Measurements from ENCODE around the gene TSPEAR.

Gene TSPEAR

DNA sequence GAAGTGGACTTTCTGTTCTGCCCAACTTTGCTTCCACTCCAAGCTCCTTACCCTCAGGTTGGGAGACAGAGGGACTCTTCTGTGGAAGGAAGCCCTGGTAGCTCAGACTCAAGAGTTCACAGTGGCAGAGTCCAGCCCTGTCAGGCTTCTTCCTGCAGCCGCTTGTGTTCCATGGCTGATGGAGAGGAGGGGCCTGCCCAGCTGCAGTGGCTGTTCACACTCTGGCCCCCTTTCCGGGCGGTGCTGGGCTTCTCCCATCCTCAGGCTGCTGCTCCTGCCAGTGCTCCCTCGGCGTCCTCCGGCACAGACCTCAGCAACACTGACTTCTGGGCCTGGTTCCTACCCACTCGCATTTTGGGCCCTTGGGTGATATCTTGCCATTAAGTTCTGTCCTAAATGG lies 175.4 kb downstream of the TSPEAR start:
- DNase-seq: no peak

DNA sequence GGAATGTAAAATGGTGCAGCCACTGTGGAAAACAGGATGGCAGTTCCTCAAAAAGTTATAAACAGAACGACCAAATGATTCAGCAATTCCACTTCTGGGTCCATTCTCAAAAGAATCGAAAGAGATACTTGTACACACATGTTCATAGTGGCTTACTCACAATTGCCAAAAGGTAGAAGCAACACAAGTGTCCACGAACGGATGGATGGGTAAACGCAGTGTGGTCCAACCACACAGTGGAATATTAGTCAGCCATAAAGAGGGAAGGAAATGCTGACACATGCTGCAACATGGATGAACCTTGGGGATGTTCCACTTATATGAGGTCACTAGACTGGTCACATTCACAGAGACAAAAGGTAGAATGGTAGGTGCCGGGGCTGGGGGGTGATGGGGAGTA lies 176.7 kb downstream of the TSPEAR start:
- DNase-seq: no peak

DNA sequence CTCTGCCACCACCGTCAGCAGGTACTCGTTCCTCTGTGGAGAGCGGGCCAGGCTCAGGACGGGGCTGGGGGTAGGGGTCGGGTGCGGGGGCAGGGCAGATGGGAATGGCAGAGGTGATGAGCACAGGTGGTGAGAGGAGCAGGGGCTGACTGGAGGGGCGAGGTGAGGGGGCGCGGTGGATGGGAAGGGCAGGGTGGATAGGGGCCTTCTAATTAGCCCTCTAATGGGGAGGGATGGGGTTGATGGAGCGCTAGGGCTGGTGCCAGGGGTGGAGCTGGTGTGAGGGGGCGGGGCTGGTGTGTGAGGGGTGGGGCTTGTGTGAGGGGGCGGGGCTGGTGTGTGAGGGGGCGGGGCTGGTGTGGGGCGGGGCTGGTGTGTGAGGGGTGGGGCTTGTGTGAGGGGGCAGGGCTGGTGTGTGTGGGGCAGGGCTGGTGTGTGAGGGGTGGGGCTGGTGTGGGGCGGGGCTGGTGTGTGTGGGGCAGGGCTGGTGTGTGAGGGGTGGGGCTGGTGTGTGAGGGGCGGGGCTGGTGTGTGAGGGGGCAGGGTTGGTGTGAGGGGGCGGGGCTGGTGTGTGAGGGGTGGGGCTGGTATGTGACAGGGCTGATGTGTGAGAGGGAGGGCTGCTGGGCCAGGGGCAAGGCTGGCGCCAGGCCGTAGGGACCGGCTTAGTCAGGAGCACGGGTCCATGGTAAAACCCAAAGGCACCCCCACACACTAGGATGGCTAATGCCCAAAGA lies 177.3 kb downstream of the TSPEAR start:
- no peak for DNase-seq

DNA sequence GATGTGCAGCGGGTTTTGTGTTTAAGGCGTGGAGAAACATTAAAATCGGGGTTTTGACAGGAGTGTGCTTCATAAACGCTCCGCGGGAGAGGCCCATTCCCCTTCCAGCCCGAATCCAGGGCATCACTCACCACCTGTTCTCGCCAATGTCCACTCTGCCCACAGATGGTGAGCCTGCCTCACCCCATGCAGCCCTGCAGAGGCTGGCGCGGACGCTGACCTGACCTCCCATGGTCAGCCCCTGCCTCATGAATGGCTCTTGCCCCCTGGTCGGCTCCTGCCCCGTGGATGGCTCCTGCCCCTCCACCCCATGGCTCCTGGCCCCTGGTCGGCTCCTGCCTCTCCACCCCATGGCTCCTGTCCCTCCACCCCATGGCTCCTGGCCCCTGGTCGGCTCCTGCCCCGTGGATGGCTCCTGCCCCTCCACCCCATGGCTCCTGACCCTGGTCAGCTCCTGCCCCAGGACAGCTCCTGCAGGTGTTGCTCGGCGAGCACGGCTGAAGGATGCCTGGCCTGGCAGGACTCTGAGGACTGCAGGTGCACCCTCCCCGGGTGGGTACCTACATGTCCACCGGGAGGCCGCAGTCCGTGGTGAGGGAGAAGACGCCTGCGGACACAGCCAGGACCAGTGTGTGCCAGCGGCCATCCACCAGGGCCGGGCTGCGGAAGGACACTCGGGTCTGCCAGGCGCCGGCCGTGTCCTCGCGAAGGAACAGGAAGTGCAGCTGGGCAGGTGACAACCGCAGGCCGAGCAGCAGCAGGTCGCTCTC lies 178.1 kb downstream of the TSPEAR start:
- DNase-seq: peak; percentile 10

DNA sequence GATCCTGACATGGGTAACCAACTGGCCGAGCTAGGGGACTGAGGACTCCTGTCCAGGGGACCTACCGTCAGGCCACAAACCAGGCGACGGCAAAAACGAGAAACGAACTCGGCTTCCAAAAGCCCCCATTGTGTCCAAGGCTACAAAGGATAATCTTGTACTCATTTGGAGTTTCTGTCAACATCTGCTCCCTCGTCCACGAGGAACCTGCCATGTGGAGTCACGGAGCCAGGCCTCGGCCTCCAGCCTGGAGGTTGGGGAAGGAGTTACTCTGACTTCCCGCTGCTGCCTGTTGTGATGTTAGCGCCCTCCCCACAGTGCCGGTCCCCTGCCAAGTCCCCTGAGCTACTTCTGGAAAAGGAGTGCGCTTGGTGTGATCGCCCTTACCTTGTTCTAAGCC lies 178.7 kb downstream of the TSPEAR start:
- DNase-seq: peak; percentile 8

DNA sequence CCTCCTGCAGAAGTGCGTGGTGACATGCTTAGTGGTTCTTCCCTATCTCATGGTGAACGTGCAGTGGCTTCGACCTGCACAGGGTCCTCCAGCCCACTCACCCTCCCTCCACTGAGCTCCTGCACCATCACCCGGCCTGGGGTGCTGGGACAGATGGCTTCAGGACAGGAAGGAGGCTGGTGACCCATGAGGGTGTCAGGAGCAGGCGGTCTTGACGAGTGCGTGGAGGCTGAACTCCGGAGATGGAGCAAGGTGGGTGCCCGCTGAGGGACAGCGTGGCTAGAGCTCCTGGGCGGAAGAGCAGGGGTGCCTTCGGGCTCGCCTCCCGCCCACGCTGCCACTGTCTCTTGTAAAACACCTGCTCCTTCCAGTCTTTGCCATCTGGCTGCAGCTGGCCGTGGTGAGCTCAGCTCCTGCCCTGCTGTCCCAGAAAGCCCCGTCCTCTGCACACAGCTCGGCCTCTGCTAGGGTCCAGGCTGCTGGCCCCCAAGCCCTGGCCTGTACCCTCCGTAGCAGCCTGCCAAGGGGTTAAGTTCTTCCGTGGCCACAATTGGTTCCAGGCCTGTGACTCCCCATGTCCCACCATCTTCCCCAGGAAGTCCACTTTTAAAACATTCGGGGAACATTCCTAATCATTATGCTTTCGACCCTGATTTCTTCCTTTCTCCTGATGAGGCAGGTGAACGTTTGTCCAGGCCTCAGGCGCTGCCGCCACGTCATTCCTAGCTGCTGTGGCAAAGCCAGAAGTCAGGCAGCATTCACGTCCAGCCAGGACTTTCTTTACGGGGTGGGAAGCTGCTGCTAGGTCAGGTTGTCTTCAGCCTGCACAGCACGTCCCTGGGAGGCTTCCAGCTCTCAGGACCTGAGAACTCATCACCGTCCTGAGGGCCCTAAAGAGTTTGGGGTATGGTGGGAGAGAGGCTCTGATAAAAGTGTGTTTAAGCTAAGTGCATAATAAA lies 179.5 kb downstream of the TSPEAR start:
- no peak for DNase-seq

DNA sequence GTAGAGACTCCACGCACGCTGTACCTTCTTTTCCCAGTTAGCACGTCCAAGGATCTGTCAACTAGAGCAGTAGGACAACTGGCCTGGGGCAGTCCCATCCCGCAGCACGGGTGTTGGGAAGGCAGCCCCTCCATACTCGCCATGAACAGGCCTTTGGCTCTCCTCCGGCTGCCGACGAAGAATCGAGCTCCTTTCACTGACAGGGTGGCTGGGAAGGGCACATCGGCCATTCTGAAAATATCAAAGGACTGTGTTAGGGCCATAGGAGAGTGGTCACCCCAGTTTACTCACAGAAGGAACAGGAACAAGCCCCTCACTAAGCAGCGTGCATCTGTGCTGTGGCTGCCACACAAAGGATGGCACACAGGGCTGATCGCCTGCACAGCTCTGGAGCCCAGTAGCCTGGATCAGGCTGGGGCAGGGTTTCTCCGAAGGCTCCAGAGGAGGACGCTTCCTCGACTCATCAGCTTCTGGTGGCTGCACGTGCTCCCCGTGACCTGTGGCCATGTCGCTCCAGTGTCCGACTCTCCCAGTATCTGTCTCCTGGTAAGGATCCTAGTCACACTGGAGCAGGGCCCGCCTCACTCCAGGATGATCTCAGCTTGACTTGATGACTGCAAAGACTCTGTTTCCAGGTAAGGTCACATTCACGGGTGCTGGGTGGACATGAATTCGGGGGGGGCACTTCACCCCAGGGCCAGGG lies 180.3 kb downstream of the TSPEAR start:
- no peak for DNase-seq

DNA sequence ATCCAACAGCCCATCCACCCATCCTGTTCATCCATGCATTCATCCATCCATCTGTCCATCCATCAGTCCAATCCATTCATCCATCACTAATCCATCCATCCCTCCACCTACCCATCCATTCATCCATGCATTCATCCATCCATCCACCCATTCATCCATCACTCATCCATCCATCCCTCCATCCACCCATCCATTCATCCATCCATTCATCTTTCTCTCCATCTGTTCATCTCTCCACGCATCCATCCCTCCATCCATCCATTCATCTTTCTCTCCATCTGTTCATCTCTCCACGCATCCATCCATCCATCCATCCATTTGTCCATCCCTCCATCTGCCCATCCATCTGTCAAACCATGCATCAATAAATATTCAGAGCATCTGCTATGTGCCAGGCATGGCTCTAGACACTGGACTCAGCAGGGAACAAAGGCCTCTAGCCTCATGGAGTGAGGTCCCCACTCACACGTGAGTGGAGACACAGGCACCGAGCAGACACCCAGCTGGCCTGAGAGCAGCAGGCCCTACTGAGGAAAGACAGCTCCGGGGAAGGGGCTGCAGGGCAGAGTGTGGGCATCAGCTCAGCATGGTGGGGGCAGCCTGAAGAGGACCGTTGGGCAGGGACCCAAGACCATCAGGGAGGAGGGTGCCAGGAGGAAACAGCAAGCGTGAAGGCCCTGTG lies 181.0 kb downstream of the TSPEAR start:
- no peak for DNase-seq

DNA sequence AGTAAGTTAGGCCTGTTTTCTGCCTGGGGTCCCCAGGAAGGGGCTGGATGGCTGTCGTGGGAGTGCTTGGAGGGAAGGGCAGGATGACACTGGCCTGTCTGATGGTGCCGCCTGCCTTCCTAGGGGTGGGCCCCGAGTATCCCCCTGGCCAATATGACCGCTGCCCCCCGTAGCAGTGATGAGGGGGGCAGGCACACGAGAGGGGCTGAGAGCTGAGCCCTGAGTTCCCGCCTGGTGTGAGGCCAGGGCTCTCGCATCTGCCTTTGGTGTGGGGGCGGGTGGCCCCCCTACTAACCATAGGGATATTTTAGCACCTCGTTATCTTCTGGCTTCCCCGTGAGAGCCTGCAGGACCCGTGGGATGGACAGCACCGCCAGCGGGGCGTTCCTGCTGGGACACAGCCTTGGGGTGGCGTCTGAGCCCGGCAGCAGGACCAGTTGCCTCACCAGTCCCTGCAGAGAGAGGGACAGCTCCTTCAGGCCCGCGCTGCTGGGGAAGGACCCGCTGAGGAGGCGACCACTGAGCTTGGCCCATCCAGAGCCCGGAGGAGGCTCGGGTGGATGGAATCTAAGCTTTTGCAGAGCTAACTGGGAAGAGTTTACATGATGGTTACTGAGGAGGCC lies 181.8 kb downstream of the TSPEAR start:
- no peak for DNase-seq

DNA sequence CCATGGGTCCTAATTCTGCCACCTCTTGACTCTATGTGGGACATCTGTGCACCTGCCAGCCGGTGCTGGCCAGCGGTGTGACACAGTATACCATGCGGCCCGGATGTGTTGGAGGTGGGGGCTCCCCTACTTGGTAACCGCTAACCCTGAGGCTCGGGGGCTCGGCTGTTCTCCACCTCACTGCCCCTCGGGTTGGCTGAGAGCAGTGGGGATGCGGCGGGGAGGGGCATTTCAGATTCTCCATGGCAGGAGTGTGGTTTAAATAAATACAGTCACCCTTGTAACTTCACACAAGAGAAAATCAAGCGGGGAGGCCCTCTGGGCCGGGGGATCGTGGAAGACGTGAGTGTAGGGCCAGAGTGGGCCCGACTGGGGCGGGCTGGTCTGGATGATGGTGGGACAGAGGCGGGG lies 182.4 kb downstream of the TSPEAR start:
- no peak for DNase-seq

DNA sequence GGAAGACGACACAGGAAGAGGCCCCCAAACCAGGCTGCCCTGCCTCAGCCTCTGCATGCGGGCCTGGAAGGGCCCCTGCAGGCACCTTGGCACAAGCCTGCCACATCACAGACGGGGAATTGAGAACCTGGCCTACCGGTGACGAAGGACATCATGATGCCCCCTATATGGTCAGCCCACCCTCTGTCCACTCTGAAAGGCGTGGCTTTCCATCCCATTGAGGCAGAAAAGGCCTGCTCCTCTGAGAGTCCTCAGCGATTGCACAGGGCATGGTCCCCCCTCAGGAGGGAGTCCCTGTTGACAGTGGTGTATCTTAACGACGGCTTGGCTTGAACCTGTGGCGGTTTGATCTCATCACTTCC lies 182.8 kb downstream of the TSPEAR start:
- DNase-seq: no peak

DNA sequence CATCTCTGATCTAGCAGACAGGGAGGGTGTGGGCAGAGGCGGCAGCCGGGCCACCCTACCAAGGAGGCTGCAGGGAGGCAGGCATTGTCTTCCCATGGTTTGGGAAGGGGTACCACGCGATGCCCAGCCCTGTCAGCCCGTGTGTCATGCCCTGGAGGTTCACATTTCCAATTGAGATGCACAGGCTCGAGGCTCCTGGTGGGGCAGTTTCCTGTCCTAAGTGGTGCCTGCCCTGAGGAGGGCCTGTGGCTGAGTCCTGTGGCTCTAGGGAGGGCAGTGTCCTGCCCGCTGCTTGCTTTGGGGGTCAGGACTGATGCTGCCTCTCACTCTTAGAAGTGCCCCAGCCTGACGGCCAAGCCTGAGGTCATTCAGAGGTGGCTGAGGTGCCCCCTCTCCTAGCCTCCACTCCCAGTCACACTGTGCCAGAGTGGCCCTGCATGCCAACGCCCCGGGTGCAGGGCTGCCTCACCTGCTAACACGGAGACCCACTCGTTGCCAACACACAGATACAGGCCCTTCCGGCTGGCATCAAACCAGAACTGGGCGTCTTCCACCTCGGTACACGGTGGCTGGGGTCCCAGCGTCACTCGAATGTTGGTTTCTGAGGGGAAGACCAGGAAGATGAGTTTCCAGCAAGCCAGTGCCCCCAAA lies 183.3 kb downstream of the TSPEAR start:
- no peak for DNase-seq

DNA sequence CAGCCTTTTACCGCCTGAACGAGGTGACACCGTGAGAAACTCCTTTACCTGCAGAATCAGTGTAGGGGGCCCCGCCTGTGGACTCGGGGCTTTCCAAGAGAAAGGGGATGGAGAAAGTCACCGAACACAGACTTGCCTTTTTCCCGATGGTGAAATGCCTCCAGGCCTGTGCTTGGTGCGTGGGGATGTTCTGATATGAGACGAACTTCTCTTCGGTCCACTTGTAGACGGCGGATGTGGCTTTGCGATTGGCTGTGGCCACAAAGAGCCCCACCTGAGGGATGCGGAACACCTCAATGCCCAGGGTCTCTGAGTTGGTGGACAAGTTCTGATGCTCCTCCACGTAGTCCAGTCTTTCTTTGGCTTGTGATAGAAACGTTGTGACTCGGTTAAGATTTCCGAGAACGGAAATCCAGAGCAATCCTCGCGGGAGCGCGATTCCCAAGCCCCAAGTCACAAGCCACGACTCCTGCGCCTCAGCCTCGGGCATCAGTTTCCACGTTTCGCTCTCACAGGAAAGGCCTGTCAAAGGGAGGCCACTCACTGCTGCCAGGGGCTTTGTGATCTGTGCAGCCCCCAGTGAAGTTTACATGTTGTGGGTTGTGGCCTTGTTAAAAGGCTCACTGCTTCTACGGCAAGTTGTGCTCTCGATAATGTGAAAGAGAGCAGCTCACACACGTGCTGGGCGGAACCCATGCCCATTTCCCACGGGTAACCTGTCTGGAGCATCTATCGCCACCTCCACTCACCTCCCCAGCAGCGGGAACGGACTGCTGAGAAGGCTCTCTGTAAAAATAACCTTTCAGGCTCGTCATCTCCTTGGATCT lies 184.0 kb downstream of the TSPEAR start:
- no peak for DNase-seq

DNA sequence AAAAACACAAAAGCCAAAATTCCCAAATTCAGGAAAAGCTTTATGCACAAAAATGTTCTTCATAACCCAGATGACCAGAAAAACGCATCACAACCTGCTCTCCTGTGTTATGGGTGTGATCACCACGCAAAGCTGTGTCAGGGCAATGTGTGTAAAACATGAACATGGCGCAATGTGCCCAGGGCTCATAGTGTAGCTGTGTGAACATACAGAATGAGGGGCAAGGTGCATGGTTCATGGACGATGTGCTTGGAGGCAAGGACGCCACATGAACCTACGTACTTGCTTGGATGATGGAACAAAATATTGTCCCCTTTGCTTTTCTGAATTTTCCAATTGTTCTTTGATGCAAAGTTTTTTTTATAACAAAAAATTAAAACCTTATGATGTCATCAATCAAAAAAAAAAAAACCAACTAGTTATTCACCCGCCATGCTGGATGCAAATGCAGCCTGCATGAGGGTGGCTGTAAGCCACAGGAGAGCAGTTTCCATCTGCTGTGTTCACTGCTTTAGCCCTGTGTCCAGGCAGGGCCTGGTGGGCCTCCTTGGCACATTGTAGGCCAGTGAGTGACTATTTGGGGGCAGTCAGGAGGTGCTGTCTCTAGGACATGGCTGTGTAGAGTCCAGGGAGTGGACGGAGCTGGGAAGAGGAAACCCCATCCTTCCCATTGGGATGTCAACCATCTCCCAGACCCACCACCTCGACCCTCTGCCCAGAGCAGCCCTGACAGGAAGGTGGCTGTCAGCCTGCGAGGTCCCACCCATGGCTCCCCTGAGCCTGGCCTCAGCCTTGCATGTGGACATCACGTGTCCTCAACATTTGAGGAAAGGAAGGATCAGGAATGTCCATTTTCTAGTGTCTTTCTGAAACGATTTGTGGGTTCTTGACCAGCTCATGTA lies 185.0 kb downstream of the TSPEAR start:
- no peak for DNase-seq

DNA sequence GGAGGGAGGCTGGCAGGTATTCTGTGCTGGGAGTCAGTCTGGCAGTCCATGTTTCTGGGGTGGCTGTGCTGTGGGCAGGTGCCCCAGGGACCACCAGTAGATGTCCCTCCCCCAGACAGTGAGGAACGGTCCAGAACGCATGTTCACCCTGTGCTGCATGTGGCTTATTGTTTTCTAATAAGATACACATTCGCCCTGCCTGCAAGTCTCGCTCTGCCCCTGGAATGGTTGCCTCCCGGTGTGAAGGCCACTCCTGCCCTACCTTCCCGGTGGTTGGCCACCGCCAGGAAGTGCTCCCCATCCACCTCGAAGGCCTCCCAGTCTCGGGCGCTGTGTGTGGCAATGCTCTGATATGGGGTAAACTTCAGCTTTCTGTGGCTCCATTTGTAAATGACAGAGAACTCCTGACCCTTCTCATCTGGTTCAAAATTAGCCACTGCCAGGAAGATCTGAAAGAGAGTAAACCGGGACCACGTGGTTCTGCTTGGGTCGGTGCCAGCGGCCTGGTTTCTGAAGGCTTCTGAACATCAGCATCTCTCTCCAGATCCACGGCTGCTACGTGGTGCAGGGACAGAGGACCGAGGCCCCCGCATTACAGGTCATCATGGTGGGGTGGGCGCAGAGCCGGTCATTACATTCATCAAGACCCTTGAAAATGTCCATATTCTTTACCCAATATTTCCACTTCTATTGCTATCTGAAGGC lies 185.8 kb downstream of the TSPEAR start:
- no peak for DNase-seq

DNA sequence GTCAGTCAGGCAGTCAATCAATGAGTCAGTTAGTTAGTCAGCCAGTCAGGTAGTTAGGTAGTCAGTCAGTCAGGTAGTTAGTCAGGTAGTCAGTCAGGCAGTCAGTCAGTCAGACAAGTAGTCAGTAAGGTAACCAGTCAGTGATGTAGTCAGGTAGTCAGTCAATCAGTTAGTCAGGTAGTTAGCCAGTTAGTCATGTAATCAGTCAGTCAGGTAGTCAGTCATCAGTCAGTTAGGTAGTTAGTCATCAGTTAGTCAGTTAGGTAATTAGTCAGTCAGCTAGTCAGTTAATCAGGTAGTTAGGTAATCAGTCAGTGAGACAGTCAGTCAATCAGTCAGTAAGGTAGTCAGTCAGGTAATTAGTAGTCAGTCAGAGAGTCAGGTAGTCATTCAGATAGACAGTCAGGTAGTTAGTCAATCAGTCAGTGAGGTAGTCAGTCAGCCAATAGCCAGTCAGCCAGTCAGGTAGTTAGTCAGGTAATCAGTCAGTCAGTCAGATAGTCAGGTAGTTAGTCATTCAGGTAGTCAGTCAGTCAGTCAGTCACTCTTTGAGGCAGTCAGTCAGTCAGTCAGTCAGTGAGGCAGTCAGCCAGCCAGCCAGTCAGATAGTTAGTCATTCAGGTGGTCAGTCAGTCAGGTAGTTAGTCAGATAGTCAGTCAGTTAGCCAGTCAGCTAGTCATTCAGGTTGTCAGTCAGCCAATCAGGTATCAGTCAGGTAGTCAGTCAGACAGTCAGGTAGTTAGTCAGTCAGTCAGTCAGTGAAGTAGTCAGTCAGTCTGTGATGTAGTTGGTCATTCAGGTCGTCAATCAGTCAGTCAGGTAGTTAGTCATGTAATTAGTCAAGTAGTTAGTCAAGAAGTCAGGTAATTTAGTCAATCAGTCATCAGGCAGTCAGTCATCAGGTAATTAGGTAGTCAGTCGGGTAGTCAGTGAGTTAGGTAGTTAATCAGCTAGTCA lies 186.7 kb downstream of the TSPEAR start:
- DNase-seq: no peak
